ENCODE results near the gene SV2B. TPM values are rescaled to one million over a fixed set of nuclear protein-coding genes. Genes with fewer than 3 reads are reported as not detected.
"Not testable (repeated sequence)": the region's sequence is repeated elsewhere in the genome, so short reads cannot be mapped to it uniquely, and the experiment has no call there.

Gene SV2B
- total RNA-seq, 1 donor from 2014 or later = 1.2 TPM

DNA sequence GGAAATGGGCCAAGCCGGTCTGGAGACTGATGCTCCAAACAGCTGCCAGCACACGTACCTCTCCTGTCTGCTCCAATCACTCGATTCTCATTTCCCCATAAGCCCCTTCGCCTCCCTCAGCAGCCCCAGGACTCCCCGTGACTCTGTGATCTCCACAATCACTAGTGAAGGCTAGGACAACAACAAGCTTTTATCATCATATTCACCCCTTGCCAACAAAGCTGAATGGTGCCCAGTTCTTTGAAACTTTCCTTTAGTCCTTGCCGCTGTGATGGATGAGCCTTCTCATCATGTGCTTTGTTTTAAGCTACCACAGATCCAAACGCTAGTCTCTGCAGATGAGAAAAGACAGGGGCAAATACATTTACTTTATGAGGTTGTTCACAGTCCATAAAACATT, 242.0 kb downstream of the SV2B start:
- H3K9me3 ChIP-seq = no peaks in the 10 kb centered on the region
- H3K36me3 ChIP-seq = no peaks in the 10 kb centered on the region
- no peak overlapping the region for H3K27ac ChIP-seq
- intact Hi-C loops (cut with DNase I) = no loop called here
- TF ChIP-seq, protein P1, sequence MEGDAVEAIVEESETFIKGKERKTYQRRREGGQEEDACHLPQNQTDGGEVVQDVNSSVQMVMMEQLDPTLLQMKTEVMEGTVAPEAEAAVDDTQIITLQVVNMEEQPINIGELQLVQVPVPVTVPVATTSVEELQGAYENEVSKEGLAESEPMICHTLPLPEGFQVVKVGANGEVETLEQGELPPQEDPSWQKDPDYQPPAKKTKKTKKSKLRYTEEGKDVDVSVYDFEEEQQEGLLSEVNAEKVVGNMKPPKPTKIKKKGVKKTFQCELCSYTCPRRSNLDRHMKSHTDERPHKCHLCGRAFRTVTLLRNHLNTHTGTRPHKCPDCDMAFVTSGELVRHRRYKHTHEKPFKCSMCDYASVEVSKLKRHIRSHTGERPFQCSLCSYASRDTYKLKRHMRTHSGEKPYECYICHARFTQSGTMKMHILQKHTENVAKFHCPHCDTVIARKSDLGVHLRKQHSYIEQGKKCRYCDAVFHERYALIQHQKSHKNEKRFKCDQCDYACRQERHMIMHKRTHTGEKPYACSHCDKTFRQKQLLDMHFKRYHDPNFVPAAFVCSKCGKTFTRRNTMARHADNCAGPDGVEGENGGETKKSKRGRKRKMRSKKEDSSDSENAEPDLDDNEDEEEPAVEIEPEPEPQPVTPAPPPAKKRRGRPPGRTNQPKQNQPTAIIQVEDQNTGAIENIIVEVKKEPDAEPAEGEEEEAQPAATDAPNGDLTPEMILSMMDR (IDR thresholded peaks at IDR 0.05) = no peak
- ATAC-seq (no peak), DNase-seq (no peak)
- no peak overlapping the region for H3K4me3 ChIP-seq
- no peaks in the 10 kb centered on the region for H3K4me1 ChIP-seq
- no peaks in the 10 kb centered on the region for H3K27me3 ChIP-seq (ENCODE audit: low read depth)

DNA sequence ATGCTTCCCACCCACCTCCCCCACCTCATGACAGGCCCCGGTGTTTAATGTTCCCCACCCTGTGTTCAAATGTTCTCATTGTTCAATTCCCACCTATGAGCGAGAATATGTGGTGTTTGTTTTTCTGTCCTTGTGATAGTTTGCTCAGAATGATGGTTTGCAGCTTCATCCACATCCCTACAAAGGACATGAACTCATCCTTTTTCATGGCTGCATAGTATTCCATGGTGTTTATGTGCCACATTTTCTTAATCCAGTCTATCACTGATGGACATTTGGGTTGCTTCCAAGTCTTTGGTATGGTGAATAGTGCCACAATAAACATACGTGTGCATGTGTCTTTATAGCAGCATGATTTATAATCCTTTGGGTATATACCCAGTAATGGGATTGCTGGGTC, 244.9 kb downstream of the SV2B start:
- ATAC-seq; H3K4me3 ChIP-seq; H3K9me3 ChIP-seq; intact Hi-C loops (cut with DNase I); H3K27me3 ChIP-seq (ENCODE audit: low read depth); H3K36me3 ChIP-seq; H3K4me1 ChIP-seq; DNase-seq; H3K27ac ChIP-seq: not testable (repeated sequence)

DNA sequence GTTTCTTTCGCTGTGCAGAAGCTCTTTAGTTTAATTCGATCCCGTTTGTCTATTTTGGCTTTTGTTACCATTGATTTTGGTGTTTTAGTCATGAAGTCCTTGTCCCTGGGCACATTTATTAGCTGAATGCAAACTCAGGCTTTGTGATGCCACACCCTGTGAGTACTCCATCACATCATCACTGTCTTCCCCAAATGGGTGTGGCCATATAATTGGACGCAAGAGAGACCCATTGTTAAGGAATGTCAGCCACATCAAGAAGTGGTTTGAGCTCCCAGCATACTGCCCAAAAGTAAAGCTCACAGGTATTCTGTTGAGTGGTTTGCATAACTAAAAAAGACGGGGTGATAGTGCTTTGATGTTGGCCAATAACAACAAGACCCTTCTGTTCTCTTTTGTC, 245.7 kb downstream of the SV2B start:
- Histone ChIP-seq H3K9me3 (no peaks in the 10 kb centered on the region), H3K27ac (no peak overlapping the region), H3K36me3 (no peaks in the 10 kb centered on the region), H3K4me3 (no peak overlapping the region), H3K4me1 (no peaks in the 10 kb centered on the region), H3K27me3 (ENCODE audit: low read depth) (no peaks in the 10 kb centered on the region)
- ATAC-seq = no peak
- no peak for DNase-seq
- intact Hi-C loops (cut with DNase I) = no loop called here
- TF ChIP-seq, protein P1 (IDR thresholded peaks at IDR 0.05) = no peak

DNA sequence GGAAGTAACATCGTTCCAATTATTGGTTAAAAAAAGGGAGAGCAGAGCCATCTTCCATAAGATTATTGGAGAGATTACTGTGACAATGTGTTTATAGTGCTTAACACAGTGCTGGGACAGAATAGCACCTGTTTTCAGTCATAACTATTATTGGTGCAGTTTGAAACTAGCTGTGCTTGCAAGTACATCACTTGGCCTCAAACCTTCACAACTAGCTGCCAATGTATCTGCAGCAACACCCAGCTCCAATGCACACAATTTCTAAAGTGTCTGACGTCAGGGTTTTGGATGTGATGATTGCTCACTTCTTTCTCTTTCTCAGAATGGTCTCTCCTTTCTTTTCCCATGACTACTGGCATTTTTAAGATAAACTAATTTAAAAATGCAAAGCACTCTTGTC, 246.2 kb downstream of the SV2B start:
- Histone ChIP-seq H3K4me3 (no peak overlapping the region), H3K9me3 (no peaks in the 10 kb centered on the region), H3K27ac (no peak overlapping the region), H3K4me1 (no peaks in the 10 kb centered on the region), H3K36me3 (no peaks in the 10 kb centered on the region), H3K27me3 (ENCODE audit: low read depth) (no peaks in the 10 kb centered on the region)
- ATAC-seq (no peak), DNase-seq (no peak)
- TF ChIP-seq, protein P1 (IDR thresholded peaks at IDR 0.05) = no peak
- intact Hi-C loops (cut with DNase I) = no loop called here

DNA sequence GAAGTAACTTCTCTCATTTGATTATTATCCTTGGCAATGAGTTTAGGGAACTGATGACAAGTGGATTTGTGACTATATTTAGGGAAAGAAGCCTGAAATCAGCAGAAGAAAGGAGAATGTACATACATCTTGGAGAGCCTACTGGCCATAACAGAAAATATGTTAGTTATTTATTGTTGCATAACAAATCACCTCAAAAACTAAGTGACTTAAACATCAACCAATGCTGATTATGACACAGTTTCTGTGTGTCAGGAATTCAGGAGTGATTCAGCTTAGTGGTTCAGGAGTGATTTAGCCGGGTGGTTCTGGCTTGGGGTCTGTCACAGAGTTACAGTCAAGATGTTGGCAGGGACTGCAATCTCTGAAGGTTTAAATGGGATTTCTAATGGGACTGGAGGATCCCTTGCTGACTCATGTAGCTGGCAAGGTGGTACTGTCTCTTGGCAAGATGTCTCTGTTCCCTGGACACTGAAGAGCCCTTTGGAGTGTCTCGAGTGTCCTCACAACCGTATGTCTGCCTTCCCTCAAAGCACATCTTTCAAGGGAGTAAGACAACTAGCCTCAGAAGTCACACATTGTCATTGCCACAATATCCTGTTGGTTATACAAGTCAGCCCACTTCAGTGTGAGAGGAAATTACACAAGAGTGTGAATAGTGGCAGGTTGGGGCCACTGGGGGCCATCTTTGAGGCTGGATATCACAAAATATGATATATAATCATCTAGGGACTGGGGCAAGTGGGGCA, 248.9 kb downstream of the SV2B start:
- Histone ChIP-seq H3K9me3 (no peaks in the 10 kb centered on the region), H3K27me3 (ENCODE audit: low read depth) (no peaks in the 10 kb centered on the region), H3K4me1 (no peaks in the 10 kb centered on the region), H3K36me3 (no peaks in the 10 kb centered on the region), H3K27ac (no peak overlapping the region), H3K4me3 (no peak overlapping the region)
- ATAC-seq (no peak), DNase-seq (no peak)
- intact Hi-C loops (cut with DNase I) = no loop called here
- TF ChIP-seq, protein P1 (IDR thresholded peaks at IDR 0.05) = no peak

Other genes with a start within 250 kb of the SV2B start
- 86.5 TPM for gene FURIN, start 231.7 kb upstream of the SV2B start, total RNA-seq
- gene FES, start 215.8 kb upstream of the SV2B start, total RNA-seq = 51.0 TPM
- gene MAN2A2, start 197.0 kb upstream of the SV2B start, total RNA-seq = 96.9 TPM
- gene HDDC3, start 167.7 kb upstream of the SV2B start, total RNA-seq = 16.0 TPM
- 50.4 TPM for gene UNC45A, start 165.0 kb upstream of the SV2B start, total RNA-seq
- 10.3 TPM for gene RCCD1, start 145.4 kb upstream of the SV2B start, total RNA-seq
- 6.7 TPM for gene PRC1, start 105.7 kb upstream of the SV2B start, total RNA-seq
- 13.3 TPM for gene VPS33B, start 77.7 kb upstream of the SV2B start, total RNA-seq

All from lower lobe of right lung (tissue), 2 donors.